ENCODE results near the gene USP10. TPM values are rescaled to one million over a fixed set of nuclear protein-coding genes. Genes with fewer than 3 reads are reported as not detected.

Gene USP10
- total and polyA plus RNA-seq, 2 donors, result 31.7 to 44.7 TPM

DNA sequence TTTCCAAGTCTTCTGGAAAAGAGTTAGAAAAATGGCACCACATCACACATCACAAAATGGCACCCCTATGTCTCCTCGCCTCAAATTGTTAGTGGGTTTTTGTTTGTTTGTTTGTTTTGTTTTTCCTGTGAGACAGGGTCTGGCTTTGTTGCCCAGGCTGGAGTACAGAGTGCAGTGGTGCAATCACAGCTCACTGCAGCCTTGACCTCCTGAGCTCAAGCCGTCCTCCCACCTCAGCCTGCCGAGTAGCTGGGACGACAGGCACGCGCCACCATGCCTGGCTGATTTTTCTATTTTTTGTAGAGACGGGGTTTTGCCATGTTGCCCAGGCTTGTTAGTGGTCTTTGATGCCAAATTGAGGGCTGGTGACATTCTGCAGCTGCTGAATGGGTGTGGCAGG lies 116.2 kb downstream of the USP10 start:
- H3K4me3 ChIP-seq (ENCODE audit: low read length in 2 of 2), result no peak overlapping the region
- H3K27ac ChIP-seq (ENCODE audit: low read depth in 1 of 2, low read length in 1 of 2), result no peak overlapping the region

DNA sequence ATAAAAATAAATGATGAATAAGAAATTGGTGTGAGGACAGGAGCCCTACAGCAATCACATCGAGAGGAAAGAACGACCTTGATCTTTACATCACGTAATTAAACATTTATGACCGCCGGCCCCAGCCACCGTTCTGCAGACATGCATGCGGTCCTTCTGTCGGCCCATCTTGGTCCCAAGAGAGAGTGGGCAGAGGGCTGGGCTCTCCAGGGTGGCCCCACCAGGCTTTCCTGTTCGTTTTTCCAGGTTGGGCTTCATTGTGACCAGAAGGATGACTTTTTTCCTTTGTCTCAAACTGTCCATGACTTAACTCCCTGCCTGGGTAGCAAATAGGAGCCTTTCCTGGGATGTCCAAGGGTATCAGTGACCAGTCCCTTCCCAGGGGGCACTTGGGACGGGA lies 116.7 kb downstream of the USP10 start:
- Histone ChIP-seq H3K36me3 (ENCODE audit: control insufficient read depth in 2 of 2, insufficient read depth in 2 of 2, low read length in 1 of 2) (no peaks in the 10 kb centered on the region), H3K27me3 (ENCODE audit: control insufficient read depth in 2 of 2, insufficient read depth in 1 of 2, low read length in 1 of 2) (peaks cover 8 to 37% of the 10 kb centered on the region in 2 donors), H3K4me3 (ENCODE audit: low read length in 2 of 2) (no peak overlapping the region), H3K9me3 (ENCODE audit: control insufficient read depth in 2 of 2, insufficient read depth in 1 of 2, low read length in 1 of 2) (no peaks in the 10 kb centered on the region), H3K27ac (ENCODE audit: low read depth in 1 of 2, low read length in 1 of 2) (no peak overlapping the region), H3K4me1 (ENCODE audit: control insufficient read depth in 2 of 2, insufficient read depth in 2 of 2, low read length in 2 of 2) (peaks cover 10 to 13% of the 10 kb centered on the region in 2 donors)
- DNase-seq (ENCODE audit: low read depth in 6 of 9, low spot score in 9 of 9), result no peak
- 92% methylated on average over 10 of the region's 10 CpGs for WGBS

More for the DNA sequence above, 116.2 kb downstream of the USP10 start:
- Histone ChIP-seq H3K4me1 (ENCODE audit: control insufficient read depth in 2 of 2, insufficient read depth in 2 of 2, low read length in 2 of 2) (peaks cover 15 to 17% of the 10 kb centered on the region in 2 donors), H3K36me3 (ENCODE audit: control insufficient read depth in 2 of 2, insufficient read depth in 2 of 2, low read length in 1 of 2) (no peaks in the 10 kb centered on the region), H3K27me3 (ENCODE audit: control insufficient read depth in 2 of 2, insufficient read depth in 1 of 2, low read length in 1 of 2) (peaks cover 8 to 32% of the 10 kb centered on the region in 2 donors), H3K9me3 (ENCODE audit: control insufficient read depth in 2 of 2, insufficient read depth in 1 of 2, low read length in 1 of 2) (no peaks in the 10 kb centered on the region)
- WGBS, result 86% methylated on average over 7 of the region's 7 CpGs
- no peak for DNase-seq (ENCODE audit: low read depth in 6 of 9, low spot score in 9 of 9)

DNA sequence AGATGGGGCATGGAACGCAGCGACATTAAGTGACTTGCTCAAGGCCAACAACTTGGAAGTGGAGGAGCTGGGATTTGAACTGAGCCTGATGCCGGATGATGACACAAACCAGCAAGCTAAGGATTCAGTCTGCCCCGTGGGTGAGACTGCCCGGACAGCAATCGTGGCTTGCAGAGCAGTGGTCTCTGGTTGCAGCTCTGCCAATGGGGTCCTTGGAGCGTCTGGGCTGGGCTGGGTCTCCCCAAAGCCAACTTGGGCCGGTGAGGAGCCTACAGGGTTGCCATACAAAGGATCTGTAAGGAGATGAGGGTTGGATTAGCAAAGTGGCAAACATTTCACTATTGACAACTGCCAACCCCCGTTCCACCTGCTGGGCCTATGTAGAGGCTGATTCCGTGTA lies 117.4 kb downstream of the USP10 start:
- Histone ChIP-seq H3K27me3 (ENCODE audit: control insufficient read depth in 2 of 2, insufficient read depth in 1 of 2, low read length in 1 of 2) (peaks cover 10 to 41% of the 10 kb centered on the region in 2 donors), H3K4me3 (ENCODE audit: low read length in 2 of 2) (no peak overlapping the region), H3K27ac (ENCODE audit: low read depth in 1 of 2, low read length in 1 of 2) (no peak overlapping the region), H3K4me1 (ENCODE audit: control insufficient read depth in 2 of 2, insufficient read depth in 2 of 2, low read length in 2 of 2) (peaks cover 9 to 10% of the 10 kb centered on the region in 2 donors), H3K9me3 (ENCODE audit: control insufficient read depth in 2 of 2, insufficient read depth in 1 of 2, low read length in 1 of 2) (no peaks in the 10 kb centered on the region), H3K36me3 (ENCODE audit: control insufficient read depth in 2 of 2, insufficient read depth in 2 of 2, low read length in 1 of 2) (no peaks in the 10 kb centered on the region)
- WGBS, result 92% methylated on average over 10 of the region's 10 CpGs
- DNase-seq (ENCODE audit: low read depth in 6 of 9, low spot score in 9 of 9), result no peak

DNA sequence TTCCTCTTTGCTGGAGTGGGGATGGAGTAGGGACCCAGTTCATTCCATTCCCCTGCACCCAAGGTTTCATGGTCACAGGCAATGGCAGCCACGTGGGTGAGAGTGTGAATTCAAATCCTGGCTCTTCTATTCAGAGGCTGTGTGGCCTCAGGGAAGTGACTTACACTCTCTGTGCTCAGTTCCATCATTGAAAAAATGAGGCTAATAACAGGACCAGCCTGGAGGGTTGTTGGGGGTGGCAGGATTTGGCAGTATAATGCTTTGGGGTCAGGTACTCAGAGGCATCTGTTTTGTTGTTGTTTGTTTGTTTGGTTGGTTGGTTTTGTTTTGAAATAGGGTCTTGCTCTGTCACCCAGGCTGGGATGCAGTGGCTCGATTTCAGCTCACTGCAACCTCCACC lies 117.8 kb downstream of the USP10 start:
- Histone ChIP-seq H3K36me3 (ENCODE audit: control insufficient read depth in 2 of 2, insufficient read depth in 2 of 2, low read length in 1 of 2) (no peaks in the 10 kb centered on the region), H3K4me3 (ENCODE audit: low read length in 2 of 2) (no peak overlapping the region), H3K27me3 (ENCODE audit: control insufficient read depth in 2 of 2, insufficient read depth in 1 of 2, low read length in 1 of 2) (peaks cover 12 to 41% of the 10 kb centered on the region in 2 donors), H3K9me3 (ENCODE audit: control insufficient read depth in 2 of 2, insufficient read depth in 1 of 2, low read length in 1 of 2) (no peaks in the 10 kb centered on the region), H3K4me1 (ENCODE audit: control insufficient read depth in 2 of 2, insufficient read depth in 2 of 2, low read length in 2 of 2) (peaks cover 9 to 13% of the 10 kb centered on the region in 2 donors), H3K27ac (ENCODE audit: low read depth in 1 of 2, low read length in 1 of 2) (no peak overlapping the region)
- no peak for DNase-seq (ENCODE audit: low read depth in 6 of 9, low spot score in 9 of 9)
- WGBS, result 82% methylated on average over 2 of the region's 2 CpGs

DNA sequence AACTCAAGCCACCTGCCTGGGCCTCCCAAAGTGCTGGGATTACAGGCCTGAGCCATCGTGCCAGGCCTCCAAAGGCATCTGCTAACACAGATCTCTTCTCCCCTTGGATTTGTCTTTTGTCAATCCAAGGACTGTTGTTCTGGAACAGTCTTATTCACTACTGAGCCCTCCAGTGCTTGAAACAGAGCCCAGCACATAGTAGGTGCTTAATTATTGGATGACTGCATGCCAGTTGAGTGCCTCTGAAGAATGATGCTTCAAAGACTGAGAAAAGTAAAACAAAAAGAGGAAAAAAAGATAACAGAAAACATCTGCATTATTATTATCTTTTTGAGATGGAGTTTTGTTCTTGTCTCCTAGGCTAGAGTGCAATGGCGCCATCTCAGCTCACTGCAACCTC lies 118.3 kb downstream of the USP10 start:
- no peak for DNase-seq (ENCODE audit: low read depth in 6 of 9, low spot score in 9 of 9)
- Histone ChIP-seq H3K27ac (ENCODE audit: low read depth in 1 of 2, low read length in 1 of 2) (no peak overlapping the region), H3K9me3 (ENCODE audit: control insufficient read depth in 2 of 2, insufficient read depth in 1 of 2, low read length in 1 of 2) (no peaks in the 10 kb centered on the region), H3K36me3 (ENCODE audit: control insufficient read depth in 2 of 2, insufficient read depth in 2 of 2, low read length in 1 of 2) (no peaks in the 10 kb centered on the region), H3K4me1 (ENCODE audit: control insufficient read depth in 2 of 2, insufficient read depth in 2 of 2, low read length in 2 of 2) (peaks cover 9 to 13% of the 10 kb centered on the region in 2 donors), H3K4me3 (ENCODE audit: low read length in 2 of 2) (no peak overlapping the region), H3K27me3 (ENCODE audit: control insufficient read depth in 2 of 2, insufficient read depth in 1 of 2, low read length in 1 of 2) (peaks cover 12 to 41% of the 10 kb centered on the region in 2 donors)
- WGBS, result 91% methylated on average over 2 of the region's 2 CpGs

DNA sequence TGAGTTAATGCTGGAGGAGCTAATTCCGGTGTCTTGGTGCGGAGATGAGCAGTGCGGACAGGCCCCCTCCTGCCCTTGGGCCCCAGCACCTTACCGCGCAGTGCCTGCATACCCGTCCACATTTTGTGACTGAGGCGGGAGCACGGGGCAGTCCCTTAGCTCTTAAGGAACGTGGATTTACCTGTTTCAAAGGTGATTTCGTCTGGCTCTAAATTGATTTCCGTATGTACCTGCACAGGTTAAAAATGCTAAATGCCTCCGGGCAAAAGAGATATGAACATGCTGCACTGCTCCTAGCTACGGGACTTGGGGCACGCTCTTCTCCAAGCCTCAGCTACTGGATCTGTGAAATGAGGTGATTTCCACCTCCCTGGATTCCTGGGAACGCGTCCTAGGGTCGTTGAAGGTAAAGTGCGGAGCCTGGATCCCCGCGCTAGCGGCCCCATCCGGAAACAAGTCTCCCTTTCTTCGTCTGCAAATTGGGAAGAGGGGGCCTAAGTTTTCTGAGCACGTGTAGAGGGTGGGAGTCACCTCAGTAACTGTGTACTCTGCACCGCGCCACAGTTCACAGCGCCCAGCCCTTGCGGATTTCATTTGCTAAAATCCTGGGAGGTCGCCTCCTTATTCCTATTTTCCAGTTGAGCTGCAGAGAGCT lies 119.3 kb downstream of the USP10 start:
- no peak overlapping the region for H3K27ac ChIP-seq (ENCODE audit: low read depth in 1 of 2, low read length in 1 of 2)
- peaks cover 9 to 13% of the 10 kb centered on the region in 2 donors for H3K4me1 ChIP-seq (ENCODE audit: control insufficient read depth in 2 of 2, insufficient read depth in 2 of 2, low read length in 2 of 2)
- peak overlapping the region in 1 of 2 donors; percentile 8 for H3K4me3 ChIP-seq (ENCODE audit: low read length in 2 of 2)
- DNase-seq (ENCODE audit: low read depth in 6 of 9, low spot score in 9 of 9), result no peak
- H3K9me3 ChIP-seq (ENCODE audit: control insufficient read depth in 2 of 2, insufficient read depth in 1 of 2, low read length in 1 of 2), result no peaks in the 10 kb centered on the region
- no peaks in the 10 kb centered on the region for H3K36me3 ChIP-seq (ENCODE audit: control insufficient read depth in 2 of 2, insufficient read depth in 2 of 2, low read length in 1 of 2)
- 54% methylated on average over 29 of the region's 29 CpGs for WGBS
- H3K27me3 ChIP-seq (ENCODE audit: control insufficient read depth in 2 of 2, insufficient read depth in 1 of 2, low read length in 1 of 2), result peaks cover 12 to 43% of the 10 kb centered on the region in 2 donors

DNA sequence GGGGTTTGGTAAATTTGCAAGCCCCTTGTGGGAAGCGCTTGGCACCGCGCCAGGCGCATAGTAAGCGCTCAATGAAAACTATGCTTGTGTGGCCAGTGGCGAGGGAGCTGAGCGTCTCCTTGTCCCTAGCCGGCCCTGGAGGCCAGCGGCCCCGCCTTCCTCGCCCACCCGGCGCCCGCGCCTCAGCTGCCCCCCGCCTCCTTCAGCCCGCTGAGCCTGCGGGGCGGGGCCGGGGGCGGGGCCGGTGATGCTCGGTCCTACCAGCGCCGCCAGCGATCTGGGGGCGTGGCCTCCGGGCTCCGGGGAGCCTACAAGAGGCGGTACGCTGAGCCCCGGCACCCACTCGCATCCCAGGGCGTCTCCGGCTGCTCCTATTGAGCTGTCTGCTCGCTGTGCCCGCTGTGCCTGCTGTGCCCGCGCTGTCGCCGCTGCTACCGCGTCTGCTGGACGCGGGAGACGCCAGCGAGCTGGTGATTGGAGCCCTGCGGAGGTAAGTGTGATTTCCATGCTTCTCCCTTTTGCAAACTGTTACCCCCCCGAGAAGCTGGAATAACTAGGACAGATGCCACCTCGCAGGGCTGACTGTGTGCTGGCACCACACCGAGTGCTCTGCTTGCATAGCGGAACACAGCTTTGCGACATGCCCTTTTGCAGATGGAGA lies 120.0 kb downstream of the USP10 start, which contains the start of gene CRISPLD2:
CRISPLD2 (plus strand) TSS at position 342 of the 661 bp plus-strand sequence. CDS start 18,511 bp downstream, outside the sequence.
- Histone ChIP-seq H3K4me3 (ENCODE audit: low read length in 2 of 2) (peak within 1 kb of the TSS; percentile 22 to 29), H3K9me3 (ENCODE audit: control insufficient read depth in 2 of 2, insufficient read depth in 1 of 2, low read length in 1 of 2) (no peaks in the 10 kb centered on the region), H3K27ac (ENCODE audit: low read depth in 1 of 2, low read length in 1 of 2) (no peak within 1 kb of the TSS), H3K4me1 (ENCODE audit: control insufficient read depth in 2 of 2, insufficient read depth in 2 of 2, low read length in 2 of 2) (peaks cover 9 to 13% of the 10 kb centered on the region in 2 donors), H3K36me3 (ENCODE audit: control insufficient read depth in 2 of 2, insufficient read depth in 2 of 2, low read length in 1 of 2) (no peaks in the 10 kb centered on the region), H3K27me3 (ENCODE audit: control insufficient read depth in 2 of 2, insufficient read depth in 1 of 2, low read length in 1 of 2) (peaks cover 12 to 43% of the 10 kb centered on the region in 2 donors)
- peak; percentile 74 to 96 (median 90) for DNase-seq (ENCODE audit: low read depth in 6 of 9, low spot score in 9 of 9)
- WGBS, result 5% methylated on average over 53 of the region's 53 CpGs

DNA sequence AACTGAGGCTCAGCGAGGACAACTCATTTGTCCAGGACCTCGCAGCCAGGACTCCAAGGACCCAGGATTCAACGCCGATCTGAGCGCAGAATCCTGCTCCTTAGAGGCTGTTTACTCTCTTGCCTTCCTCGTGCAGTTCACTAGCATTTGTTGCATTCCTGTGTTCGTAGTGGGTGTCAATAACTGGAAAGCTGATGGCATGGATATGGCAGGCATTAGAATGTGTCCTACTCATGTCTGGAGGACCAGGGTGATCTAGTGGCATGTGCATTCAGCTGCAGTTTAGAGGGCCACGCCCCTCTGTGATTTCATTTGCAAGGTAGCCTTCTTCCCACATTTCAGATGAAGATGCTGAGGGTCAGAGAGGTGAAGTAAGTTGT lies 120.5 kb downstream of the USP10 start:
- Histone ChIP-seq H3K27me3 (ENCODE audit: control insufficient read depth in 2 of 2, insufficient read depth in 1 of 2, low read length in 1 of 2) (peaks cover 12 to 43% of the 10 kb centered on the region in 2 donors), H3K4me3 (ENCODE audit: low read length in 2 of 2) (peak overlapping the region in 1 of 2 donors; percentile 29), H3K9me3 (ENCODE audit: control insufficient read depth in 2 of 2, insufficient read depth in 1 of 2, low read length in 1 of 2) (no peaks in the 10 kb centered on the region), H3K36me3 (ENCODE audit: control insufficient read depth in 2 of 2, insufficient read depth in 2 of 2, low read length in 1 of 2) (no peaks in the 10 kb centered on the region), H3K27ac (ENCODE audit: low read depth in 1 of 2, low read length in 1 of 2) (no peak overlapping the region), H3K4me1 (ENCODE audit: control insufficient read depth in 2 of 2, insufficient read depth in 2 of 2, low read length in 2 of 2) (peaks cover 9 to 13% of the 10 kb centered on the region in 2 donors)
- no peak for DNase-seq (ENCODE audit: low read depth in 6 of 9, low spot score in 9 of 9)
- WGBS, result 77% methylated on average over 8 of the region's 8 CpGs

DNA sequence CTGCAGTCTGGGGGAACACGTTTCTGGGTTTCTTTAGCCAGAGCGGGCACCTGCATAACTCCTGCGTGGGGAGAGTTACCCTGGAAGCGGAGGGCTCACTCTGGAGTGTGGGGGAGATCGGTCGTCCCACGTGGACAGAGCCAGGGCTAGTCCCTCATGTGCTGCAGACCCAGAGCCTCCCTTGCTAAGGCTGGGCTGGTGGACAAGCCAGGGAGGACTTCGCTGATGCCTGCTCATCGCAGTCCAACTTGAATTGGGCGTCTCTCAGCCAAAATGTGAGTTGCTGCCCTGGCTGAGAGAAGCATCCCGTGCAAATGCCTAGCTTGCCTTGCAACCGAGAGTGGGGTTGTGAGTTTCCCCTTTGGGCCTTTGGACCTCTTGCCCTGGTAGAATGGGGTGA lies 121.0 kb downstream of the USP10 start:
- DNase-seq (ENCODE audit: low read depth in 6 of 9, low spot score in 9 of 9), result no peak
- Histone ChIP-seq H3K4me3 (ENCODE audit: low read length in 2 of 2) (no peak overlapping the region), H3K27ac (ENCODE audit: low read depth in 1 of 2, low read length in 1 of 2) (no peak overlapping the region), H3K27me3 (ENCODE audit: control insufficient read depth in 2 of 2, insufficient read depth in 1 of 2, low read length in 1 of 2) (peaks cover 12 to 38% of the 10 kb centered on the region in 2 donors), H3K4me1 (ENCODE audit: control insufficient read depth in 2 of 2, insufficient read depth in 2 of 2, low read length in 2 of 2) (peaks cover 9 to 13% of the 10 kb centered on the region in 2 donors), H3K9me3 (ENCODE audit: control insufficient read depth in 2 of 2, insufficient read depth in 1 of 2, low read length in 1 of 2) (no peaks in the 10 kb centered on the region), H3K36me3 (ENCODE audit: control insufficient read depth in 2 of 2, insufficient read depth in 2 of 2, low read length in 1 of 2) (no peaks in the 10 kb centered on the region)
- WGBS, result 86% methylated on average over 12 of the region's 12 CpGs
